CD14-positive monocyte (primary cell): ENCODE measurements around the gene PRKAR1B. TPM values are rescaled to one million over a fixed set of nuclear protein-coding genes. Genes with fewer than 3 reads are reported as not detected.

Experiments used
- DNase-seq, 3 donors: peaks; one replicate each; pipeline ENCODE4 v3.0.0-alpha.2; 2011 to 2022
- H2AFZ ChIP-seq: 2 replicates; pipeline ENCODE4 v1.6.0; 2012; ENCODE audit warnings: mild to moderate bottlenecking, low read depth, low read length, inconsistent platforms; ENCODE audit not compliant: insufficient read depth, poor library complexity, severe bottlenecking
- H3K27ac ChIP-seq, 2 donors: 1 replicate in 1 of 2; 2 replicates in 1 of 2; pipeline ENCODE4 v1.5.1; 2012 to 2013; ENCODE audit warnings: low read length in 2 of 2, control low read depth in 1 of 2, inconsistent platforms in 1 of 2, low read depth in 1 of 2, mild to moderate bottlenecking in 1 of 2
- H3K27me3 ChIP-seq, 2 donors: one replicate each; pipeline versions ENCODE4 v1.6.0 to v1.6.1; 2011 to 2013; ENCODE audit warnings: low read length in 2 of 2; ENCODE audit not compliant: control insufficient read depth in 2 of 2, insufficient read depth in 2 of 2
- H3K36me3 ChIP-seq, 2 donors: replicated peaks in 1 of 2; 1 replicate in 1 of 2; 2 replicates in 1 of 2; pipeline versions ENCODE4 v1.5.1 to v1.6.1; 2012 to 2013; ENCODE audit warnings: low read length in 2 of 2, control low read depth in 1 of 2, inconsistent platforms in 1 of 2, mild to moderate bottlenecking in 1 of 2; ENCODE audit not compliant: insufficient read depth in 2 of 2, control insufficient read depth in 1 of 2
- H3K4me1 ChIP-seq, 2 donors: 1 replicate in 1 of 2; 2 replicates in 1 of 2; pipeline versions ENCODE4 v1.5.1 to v1.6.1; 2012 to 2013; ENCODE audit warnings: low read length in 2 of 2, control low read depth in 1 of 2, inconsistent platforms in 1 of 2, mild to moderate bottlenecking in 1 of 2, moderate library complexity in 1 of 2; ENCODE audit not compliant: insufficient read depth in 2 of 2, control insufficient read depth in 1 of 2
- H3K4me2 ChIP-seq: replicated peaks from 2 replicates; pipeline ENCODE3; 2012; ENCODE audit warnings: low read length, moderate library complexity, mild to moderate bottlenecking; ENCODE audit not compliant: poor library complexity, severe bottlenecking; ENCODE audit errors: extremely low read depth
- H3K4me3 ChIP-seq, 3 experiments: fragments of 200-600 bp in 1 of 3; sonication (generic) in 1 of 3; replicated peaks in 1 of 3; 1 replicate in 2 of 3; 2 replicates in 1 of 3; pipeline ENCODE4 v1.5.1; 2011 to 2013; ENCODE audit warnings: low read length in 3 of 3, mild to moderate bottlenecking in 3 of 3, control low read depth in 2 of 3, low read depth in 2 of 3, inconsistent platforms in 1 of 3, moderate library complexity in 1 of 3
- H3K79me2 ChIP-seq: 2 replicates; pipeline ENCODE4 v1.6.0; 2012; ENCODE audit warnings: mild to moderate bottlenecking, control low read depth, inconsistent platforms, low read length, moderate library complexity; ENCODE audit not compliant: insufficient read depth
- H3K9ac ChIP-seq: 2 replicates; pipeline ENCODE4 v1.6.0; 2017; ENCODE audit warnings: low read length, mild to moderate bottlenecking; ENCODE audit not compliant: insufficient read depth, poor library complexity, severe bottlenecking
- H3K9me3 ChIP-seq, 2 donors: replicated peaks in 1 of 2; 1 replicate in 1 of 2; 2 replicates in 1 of 2; pipeline versions ENCODE4 v1.5.1 to v1.6.1; 2012 to 2013; ENCODE audit warnings: low read length in 2 of 2, control low read depth in 1 of 2; ENCODE audit not compliant: control insufficient read depth in 1 of 2, insufficient read depth in 1 of 2
- H4K20me1 ChIP-seq: 2 replicates; pipeline ENCODE4 v1.6.0; 2012; ENCODE audit warnings: mild to moderate bottlenecking, low read length, control low read depth, moderate library complexity; ENCODE audit not compliant: insufficient read depth
- H3K27ac Mint-ChIP-seq, 7 donors: one replicate each; pipeline ENCODE4 v1.8.0; 2020; ENCODE audit warnings: mild to moderate bottlenecking in 7 of 7, mixed read lengths in 7 of 7, moderate library complexity in 6 of 7, inconsistent platforms in 2 of 7
- H3K27me3 Mint-ChIP-seq, 3 donors: one replicate each; pipeline ENCODE4 v1.8.0; 2021 to 2022; ENCODE audit warnings: low read depth in 3 of 3, mild to moderate bottlenecking in 3 of 3, mixed read lengths in 3 of 3, moderate library complexity in 3 of 3, inconsistent platforms in 1 of 3
- H3K36me3 Mint-ChIP-seq, 2 donors: one replicate each; pipeline ENCODE4 v1.8.0; 2020; ENCODE audit warnings: mixed read lengths in 2 of 2, inconsistent platforms in 1 of 2, mild to moderate bottlenecking in 1 of 2
- H3K4me1 Mint-ChIP-seq: one replicate; pipeline ENCODE4 v1.8.0; 2020; ENCODE audit warnings: mild to moderate bottlenecking, mixed read lengths
- H3K4me3 Mint-ChIP-seq, 2 donors: one replicate each; pipeline ENCODE4 v1.8.0; 2020; ENCODE audit warnings: mild to moderate bottlenecking in 2 of 2, mixed read lengths in 2 of 2, moderate library complexity in 1 of 2
- H3K9me3 Mint-ChIP-seq, 7 donors: one replicate each; pipeline ENCODE4 v1.8.0; 2020 to 2022; ENCODE audit warnings: mixed read lengths in 7 of 7, mild to moderate bottlenecking in 6 of 7, moderate library complexity in 6 of 7, inconsistent platforms in 2 of 7
- CTCF ChIP-seq: fragments of 200-600 bp; IDR thresholded peaks from one replicate; pipeline ENCODE4 v1.8.0; 2022; ENCODE audit warnings: antibody characterized with exemption, mild to moderate bottlenecking
- WGBS: methylation state at CpG from one replicate; pipeline ENCODE4 v1.1.5; 2013; ENCODE audit warnings: missing lambda C conversion rate; ENCODE audit not compliant: insufficient coverage; 5-methylcytosine and 5-hydroxymethylcytosine counted together
- intact Hi-C, 2 donors: fragments of 100-400 bp; cut with micrococcal nuclease; formaldehyde crosslinking; loops; one replicate each; pipeline versions ENCODE4 v1.15.0 to v1.15.1; 2023
- polyA plus RNA-seq, 3 donors: library from polyadenylated mRNA; depleted of rRNA in 1 of 3; unstranded in 2 of 3; stranded (reverse) in 1 of 3; fragments of 300-500 nt in 2 of 3; fragments of >200 nt in 1 of 3; fragmentation: Illumina TruSeq in 2 of 3; gene quantifications; 1 replicate in 2 of 3; 2 replicates in 1 of 3; pipeline ENCODE4 v1.2.3, GENCODE V29; 2012 to 2021

PRKAR1B gene
- polyA plus RNA-seq, 3 donors: 0.94 to 2.1 (median 1.1) TPM

GRCh38 chr7:542131-542712 is 184.9 kb downstream of the PRKAR1B start:
- no peaks in the 10 kb centered on the region for H3K4me1 Mint-ChIP-seq
- no peak overlapping the region for H3K4me3 ChIP-seq
- no peaks in the 10 kb centered on the region for H3K79me2 ChIP-seq
- no peak overlapping the region for H3K4me2 ChIP-seq
- H3K9me3 Mint-ChIP-seq: peaks cover 0 to 14% (median 5%) of the 10 kb centered on the region in 7 donors
- no peak overlapping the region for H3K4me3 Mint-ChIP-seq
- DNase-seq: no peak
- H3K27ac Mint-ChIP-seq: peak overlapping the region in 2 of 7 donors; percentile 11 to 32
- H3K27me3 Mint-ChIP-seq: peaks cover 2 to 4% (median 2%) of the 10 kb centered on the region in 3 donors
- no peaks in the 10 kb centered on the region for H4K20me1 ChIP-seq
- intact Hi-C loops: no loop called here
- H3K4me1 ChIP-seq: no peaks in the 10 kb centered on the region
- no peaks in the 10 kb centered on the region for H3K36me3 Mint-ChIP-seq
- H2AFZ ChIP-seq: no peak overlapping the region
- no peak overlapping the region for H3K27ac ChIP-seq
- no peak for TF ChIP-seq CTCF
- H3K9ac ChIP-seq: no peak overlapping the region
- no peaks in the 10 kb centered on the region for H3K9me3 ChIP-seq
- 96% methylated on average over 19 of the region's 28 CpGs for WGBS
- H3K36me3 ChIP-seq: no peaks in the 10 kb centered on the region
- no peaks in the 10 kb centered on the region for H3K27me3 ChIP-seq

- Histone ChIP-seq H4K20me1 (no peaks in the 10 kb centered on the region), H3K27me3 (no peaks in the 10 kb centered on the region), H3K36me3 (no peaks in the 10 kb centered on the region), H3K4me2 (no peak overlapping the region), H2AFZ (no peak overlapping the region), H3K4me3 (no peak overlapping the region), H3K27ac (no peak overlapping the region), H3K9ac (no peak overlapping the region), H3K79me2 (no peaks in the 10 kb centered on the region), H3K4me1 (no peaks in the 10 kb centered on the region), H3K9me3 (peaks cover 0 to 4% of the 10 kb centered on the region in 2 donors)
- Mint-ChIP-seq H3K4me3 (no peak overlapping the region), H3K9me3 (peaks cover 0 to 12% (median 5%) of the 10 kb centered on the region in 7 donors), H3K4me1 (no peaks in the 10 kb centered on the region), H3K36me3 (no peaks in the 10 kb centered on the region), H3K27ac (no peak overlapping the region), H3K27me3 (peaks cover 2 to 4% (median 2%) of the 10 kb centered on the region in 3 donors)
- 96% methylated on average over 15 of the region's 17 CpGs for WGBS
- no peak for DNase-seq
- no peak for TF ChIP-seq CTCF
- intact Hi-C loops: no loop called here
These were observed 185.4 kb downstream of the PRKAR1B start for GRCh38 chr7:541661-542060.
